Measurements from ENCODE around the gene MPPED2. TPM values are rescaled to one million over a fixed set of nuclear protein-coding genes. Genes with fewer than 3 reads are reported as not detected.

MPPED2 gene
- total and polyA plus RNA-seq, 2 experiments from 2014 or later: 7.0 to 7.6 TPM

DNA sequence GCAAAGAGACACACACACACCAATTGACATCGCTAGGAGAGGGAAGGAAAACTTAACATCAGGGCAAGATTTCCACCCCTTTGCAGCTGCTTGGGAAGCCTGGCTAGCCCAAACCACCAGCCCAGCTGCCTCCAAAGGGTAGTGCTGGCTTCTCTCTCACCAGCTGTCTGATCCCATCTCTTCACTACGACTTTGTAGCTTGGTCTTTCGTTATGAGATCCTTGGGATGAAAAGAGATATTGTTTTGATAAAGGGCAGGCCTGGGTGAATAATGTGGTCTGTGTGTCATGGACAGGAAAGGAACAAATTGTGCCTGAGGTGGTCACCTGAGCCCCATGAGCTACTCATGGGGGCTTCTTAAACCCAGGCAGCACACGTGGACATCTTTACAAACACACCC is 161.3 kb downstream of the MPPED2 start:
- WGBS (ENCODE audit: low lambda C conversion rate, missing lambda C conversion rate): 59% methylated on average over 4 of the region's 4 CpGs
- H3K27ac ChIP-seq: no peak overlapping the region
- no peak overlapping the region for H3K4me2 ChIP-seq

DNA sequence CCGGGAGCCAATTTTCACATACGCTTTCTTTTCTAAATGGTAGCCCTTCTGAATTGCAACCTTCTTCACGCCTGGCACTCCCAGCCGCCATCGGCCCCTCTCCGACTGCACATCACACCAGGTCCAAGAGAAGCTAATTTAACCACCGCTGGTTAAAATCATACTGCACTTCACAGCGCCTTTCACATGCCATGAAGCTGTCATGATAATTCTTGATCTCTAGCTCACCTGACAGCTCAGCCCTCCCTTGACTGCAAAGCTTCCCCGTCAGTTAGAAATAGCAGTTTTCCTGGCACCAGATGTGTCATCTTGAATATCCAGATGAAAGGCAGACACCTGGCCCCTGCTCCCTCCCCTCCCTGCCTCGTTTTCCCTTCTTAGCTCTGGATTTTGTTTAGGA is 161.8 kb downstream of the MPPED2 start:
- TF ChIP-seq EZH2phosphoT487 (IDR thresholded peaks at IDR 0.05; ENCODE audit: low read depth, severe bottlenecking, unreplicated experiment) (no peak), EZH2 (IDR thresholded peaks at IDR 0.05; ENCODE audit: borderline replicate concordance) (no peak)
- TF ChIP-seq, protein P1, sequence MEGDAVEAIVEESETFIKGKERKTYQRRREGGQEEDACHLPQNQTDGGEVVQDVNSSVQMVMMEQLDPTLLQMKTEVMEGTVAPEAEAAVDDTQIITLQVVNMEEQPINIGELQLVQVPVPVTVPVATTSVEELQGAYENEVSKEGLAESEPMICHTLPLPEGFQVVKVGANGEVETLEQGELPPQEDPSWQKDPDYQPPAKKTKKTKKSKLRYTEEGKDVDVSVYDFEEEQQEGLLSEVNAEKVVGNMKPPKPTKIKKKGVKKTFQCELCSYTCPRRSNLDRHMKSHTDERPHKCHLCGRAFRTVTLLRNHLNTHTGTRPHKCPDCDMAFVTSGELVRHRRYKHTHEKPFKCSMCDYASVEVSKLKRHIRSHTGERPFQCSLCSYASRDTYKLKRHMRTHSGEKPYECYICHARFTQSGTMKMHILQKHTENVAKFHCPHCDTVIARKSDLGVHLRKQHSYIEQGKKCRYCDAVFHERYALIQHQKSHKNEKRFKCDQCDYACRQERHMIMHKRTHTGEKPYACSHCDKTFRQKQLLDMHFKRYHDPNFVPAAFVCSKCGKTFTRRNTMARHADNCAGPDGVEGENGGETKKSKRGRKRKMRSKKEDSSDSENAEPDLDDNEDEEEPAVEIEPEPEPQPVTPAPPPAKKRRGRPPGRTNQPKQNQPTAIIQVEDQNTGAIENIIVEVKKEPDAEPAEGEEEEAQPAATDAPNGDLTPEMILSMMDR (IDR thresholded peaks at IDR 0.05; ENCODE audit: poor library complexity): no peak
- no peak overlapping the region for H2AFZ ChIP-seq
- no peak overlapping the region for H3K4me3 ChIP-seq
- H3K4me2 ChIP-seq: no peak overlapping the region
- H3K9me3 ChIP-seq (ENCODE audit: low read depth): no peaks in the 10 kb centered on the region
- H3K27me3 ChIP-seq: no peaks in the 10 kb centered on the region
- H3K79me2 ChIP-seq: no peaks in the 10 kb centered on the region
- no peak overlapping the region for H3K27ac ChIP-seq
- no peak for DNase-seq (ENCODE audit: low spot score)
- H3K9me2 ChIP-seq (replicated peaks; ENCODE audit: insufficient read depth): no peaks in the 10 kb centered on the region
- no peaks in the 10 kb centered on the region for H3K36me3 ChIP-seq (replicated peaks; ENCODE audit: insufficient read depth, low read depth)
- peaks cover 17% of the 10 kb centered on the region for H3K4me1 ChIP-seq (ENCODE audit: insufficient read depth)
- 78% methylated on average over 10 of the region's 10 CpGs for WGBS (ENCODE audit: low lambda C conversion rate, missing lambda C conversion rate)
- H4K20me1 ChIP-seq (ENCODE audit: insufficient read depth, poor library complexity, severe bottlenecking): no peaks in the 10 kb centered on the region

More for the DNA sequence above, 161.3 kb downstream of the MPPED2 start:
- no peaks in the 10 kb centered on the region for H3K79me2 ChIP-seq
- H2AFZ ChIP-seq: no peak overlapping the region
- no peaks in the 10 kb centered on the region for H3K36me3 ChIP-seq (replicated peaks; ENCODE audit: insufficient read depth, low read depth)
- DNase-seq (ENCODE audit: low spot score): no peak
- no peak overlapping the region for H3K4me3 ChIP-seq
- TF ChIP-seq EZH2 (IDR thresholded peaks at IDR 0.05; ENCODE audit: borderline replicate concordance): no peak
- no peak for TF ChIP-seq EZH2phosphoT487 (IDR thresholded peaks at IDR 0.05; ENCODE audit: low read depth, severe bottlenecking, unreplicated experiment)
- TF ChIP-seq, protein P1 (IDR thresholded peaks at IDR 0.05; ENCODE audit: poor library complexity): no peak
- H3K27me3 ChIP-seq: no peaks in the 10 kb centered on the region
- H3K4me1 ChIP-seq (ENCODE audit: insufficient read depth): peaks cover 17% of the 10 kb centered on the region
- no peaks in the 10 kb centered on the region for H3K9me3 ChIP-seq (ENCODE audit: low read depth)
- H3K9me2 ChIP-seq (replicated peaks; ENCODE audit: insufficient read depth): no peaks in the 10 kb centered on the region
- no peaks in the 10 kb centered on the region for H4K20me1 ChIP-seq (ENCODE audit: insufficient read depth, poor library complexity, severe bottlenecking)

DNA sequence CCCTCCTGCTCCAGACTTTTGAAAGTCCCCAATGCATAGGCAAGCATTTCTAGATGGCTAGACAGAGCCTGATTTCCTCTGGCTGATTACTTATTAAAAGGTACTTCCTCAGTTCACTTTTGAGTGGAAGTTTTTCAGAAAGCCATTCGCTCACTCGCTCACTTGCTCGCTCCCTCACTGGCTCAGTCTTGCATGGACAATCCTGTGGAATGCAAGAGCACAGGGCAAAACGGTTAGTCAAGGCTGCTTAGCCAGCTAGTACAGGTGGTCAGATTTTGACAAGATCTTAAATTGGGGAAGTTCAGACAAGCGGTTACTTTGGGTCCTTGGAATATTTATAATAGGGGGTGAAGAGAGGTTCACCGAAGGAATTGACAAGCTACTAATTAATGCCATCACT is 162.3 kb downstream of the MPPED2 start:
- no peak overlapping the region for H3K4me3 ChIP-seq
- H3K79me2 ChIP-seq: no peaks in the 10 kb centered on the region
- 78% methylated on average over 6 of the region's 6 CpGs for WGBS (ENCODE audit: low lambda C conversion rate, missing lambda C conversion rate)
- no peaks in the 10 kb centered on the region for H3K36me3 ChIP-seq (replicated peaks; ENCODE audit: insufficient read depth, low read depth)
- peaks cover 17% of the 10 kb centered on the region for H3K4me1 ChIP-seq (ENCODE audit: insufficient read depth)
- no peaks in the 10 kb centered on the region for H3K9me3 ChIP-seq (ENCODE audit: low read depth)
- DNase-seq (ENCODE audit: low spot score): no peak
- no peak overlapping the region for H3K27ac ChIP-seq
- H2AFZ ChIP-seq: no peak overlapping the region
- TF ChIP-seq EZH2 (IDR thresholded peaks at IDR 0.05; ENCODE audit: borderline replicate concordance) (no peak), EZH2phosphoT487 (IDR thresholded peaks at IDR 0.05; ENCODE audit: low read depth, severe bottlenecking, unreplicated experiment) (no peak)
- TF ChIP-seq, protein P1 (IDR thresholded peaks at IDR 0.05; ENCODE audit: poor library complexity): no peak
- no peak overlapping the region for H3K4me2 ChIP-seq
- no peaks in the 10 kb centered on the region for H3K9me2 ChIP-seq (replicated peaks; ENCODE audit: insufficient read depth)
- no peaks in the 10 kb centered on the region for H3K27me3 ChIP-seq
- no peaks in the 10 kb centered on the region for H4K20me1 ChIP-seq (ENCODE audit: insufficient read depth, poor library complexity, severe bottlenecking)

GRCh38 chr11:30423279-30423648 is 162.9 kb downstream of the MPPED2 start:
- no peaks in the 10 kb centered on the region for H3K36me3 ChIP-seq (replicated peaks; ENCODE audit: insufficient read depth, low read depth)
- 65% methylated on average over 5 of the region's 5 CpGs for WGBS (ENCODE audit: low lambda C conversion rate, missing lambda C conversion rate)
- no peaks in the 10 kb centered on the region for H4K20me1 ChIP-seq (ENCODE audit: insufficient read depth, poor library complexity, severe bottlenecking)
- H3K9me3 ChIP-seq (ENCODE audit: low read depth): no peaks in the 10 kb centered on the region
- no peak overlapping the region for H2AFZ ChIP-seq
- H3K4me3 ChIP-seq: no peak overlapping the region
- H3K9me2 ChIP-seq (replicated peaks; ENCODE audit: insufficient read depth): no peaks in the 10 kb centered on the region
- TF ChIP-seq, protein P1 (IDR thresholded peaks at IDR 0.05; ENCODE audit: poor library complexity): no peak
- no peak for TF ChIP-seq EZH2 (IDR thresholded peaks at IDR 0.05; ENCODE audit: borderline replicate concordance)
- TF ChIP-seq EZH2phosphoT487 (IDR thresholded peaks at IDR 0.05; ENCODE audit: low read depth, severe bottlenecking, unreplicated experiment): no peak
- no peaks in the 10 kb centered on the region for H3K79me2 ChIP-seq
- no peak for DNase-seq (ENCODE audit: low spot score)
- H3K27ac ChIP-seq: peak overlapping the region; percentile 30
- no peaks in the 10 kb centered on the region for H3K27me3 ChIP-seq
- no peak overlapping the region for H3K4me2 ChIP-seq
- H3K4me1 ChIP-seq (ENCODE audit: insufficient read depth): peaks cover 17% of the 10 kb centered on the region

All from hepatocyte (in vitro differentiated cells).